Left ventricle myocardium superior (tissue), 1 donor: ENCODE results near the gene TFRC. TPM values are rescaled to one million over a fixed set of nuclear protein-coding genes. Genes with fewer than 3 reads are reported as not detected.
A peak's percentile ranks its signal among the peaks of the same experiment; 100 is the strongest.
"Not testable (repeated sequence)": the region's sequence is repeated elsewhere in the genome, so short reads cannot be mapped to it uniquely, and the experiment has no call there.

ENCODE experiments used
- ATAC-seq: fragments of 200-7000 bp; cut with Tn5 transposase; one replicate; pipeline ENCODE4 v1.9.1; 2020; ENCODE audit warnings: mild to moderate bottlenecking, moderate library complexity
- DNase-seq: peaks from one replicate; pipeline ENCODE4 v3.0.0-alpha.2; 2020
- intact Hi-C: fragments of 100-400 bp; cut with micrococcal nuclease; formaldehyde crosslinking; loops from one replicate; pipeline ENCODE4 v1.11.0; 2022
- long read RNA-seq: library from polyadenylated mRNA; unstranded; transcript quantifications from one replicate; pipeline ENCODE4 v2.0.0, GENCODE V29; 2021
- total RNA-seq: library from RNA; stranded (reverse); fragmentation: NEBNext Ultra II Directional; extraction: Animal tissue kit (Norgen Biotek cat#: 25700); gene quantifications from one replicate; pipeline ENCODE4 v1.2.1, GENCODE V29; 2021
- donor health status: DM: no; HTN: yes; CAD: no; lungs with severe emphysema.

The TFRC gene
- total RNA-seq, result 61.2 TPM
- long read RNA-seq, full-length matches to known transcripts, result 23 of 36 reads
- long read RNA-seq, partial matches to known transcripts, result 8 of 36 reads
- long read RNA-seq, other reads (novel, unspliced or antisense), result 5 of 36 reads

DNA sequence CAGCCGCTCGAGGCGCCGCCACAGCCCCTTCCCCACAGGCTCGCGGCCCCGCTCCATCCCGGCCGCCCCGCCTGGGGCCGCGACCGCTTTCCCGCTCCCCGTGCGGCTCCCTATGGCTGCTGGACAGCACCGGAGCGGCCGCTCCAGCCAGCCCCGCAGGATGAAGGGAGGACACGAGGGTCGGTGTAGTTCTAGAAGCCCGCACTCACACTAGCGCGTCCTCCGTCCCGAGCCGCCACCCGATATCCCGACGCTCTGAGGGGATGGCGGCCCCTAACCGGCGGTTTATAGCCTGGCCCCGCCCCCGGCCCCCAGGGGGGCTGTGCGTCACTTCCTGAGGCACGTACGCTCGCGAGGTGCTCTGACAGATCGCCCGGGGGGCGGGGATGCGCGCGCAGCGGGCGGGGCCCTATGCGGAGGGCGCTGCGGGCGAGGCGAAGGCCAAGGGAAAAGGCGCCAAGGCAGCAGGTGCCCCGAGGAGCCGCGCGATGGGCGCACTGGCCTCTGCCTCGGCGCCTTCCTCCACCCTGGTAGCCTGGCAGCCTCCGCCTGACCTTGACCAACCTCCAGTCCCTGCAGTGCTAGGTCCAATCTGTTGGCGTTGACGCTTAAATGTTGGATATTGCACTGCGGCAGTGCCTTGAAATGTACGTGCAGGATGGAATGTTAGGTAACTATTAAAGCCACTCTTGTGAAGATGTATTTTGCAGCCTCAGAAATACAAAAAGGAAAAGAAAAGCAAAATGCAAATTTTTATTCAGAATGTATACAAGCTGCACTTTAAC, at the start of gene TFRC:
Gene TFRC, minus strand, starts transcription at position 257 of the 785 bp plus-strand sequence. CDS start 4,991 bp downstream, outside the sequence.
- intact Hi-C loops, result no loop called here
- ATAC-seq, result peak; percentile 99
- DNase-seq, result peak; percentile 99

DNA sequence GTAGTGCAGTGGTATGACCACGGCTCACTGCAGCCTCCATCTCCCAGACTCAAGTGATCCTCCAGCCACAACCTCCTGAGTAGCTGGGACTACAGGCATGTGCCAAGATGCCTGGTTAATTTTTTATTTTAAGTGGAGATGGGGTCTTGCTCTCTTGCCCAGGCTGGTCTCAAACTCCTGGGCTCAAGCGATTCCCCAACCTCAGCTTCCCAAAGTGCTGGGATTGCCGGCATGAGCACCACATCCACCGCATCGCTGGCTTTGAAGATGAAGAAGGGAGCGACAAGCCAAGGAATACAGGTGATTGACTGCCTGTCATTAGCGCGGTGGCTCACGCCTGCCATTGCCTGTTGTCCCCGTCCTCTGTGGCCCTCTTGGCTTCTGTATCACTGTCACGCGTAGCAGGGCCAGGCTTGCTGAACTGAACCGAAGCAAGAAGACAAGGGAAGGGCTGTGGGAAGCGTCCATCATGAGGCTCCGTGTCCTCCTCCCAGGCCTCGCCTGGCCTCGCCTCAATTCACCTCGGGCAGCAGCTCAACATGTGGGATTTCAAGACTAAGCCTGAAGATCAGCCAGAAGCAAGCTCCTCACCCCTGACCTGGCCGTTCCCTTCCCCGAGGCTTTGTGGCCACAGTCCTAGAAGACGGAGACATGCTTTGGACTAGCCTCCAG, 46.4 kb upstream of the TFRC start:
- intact Hi-C loops, result no loop called here
- DNase-seq (no peak), ATAC-seq (no peak)

DNA sequence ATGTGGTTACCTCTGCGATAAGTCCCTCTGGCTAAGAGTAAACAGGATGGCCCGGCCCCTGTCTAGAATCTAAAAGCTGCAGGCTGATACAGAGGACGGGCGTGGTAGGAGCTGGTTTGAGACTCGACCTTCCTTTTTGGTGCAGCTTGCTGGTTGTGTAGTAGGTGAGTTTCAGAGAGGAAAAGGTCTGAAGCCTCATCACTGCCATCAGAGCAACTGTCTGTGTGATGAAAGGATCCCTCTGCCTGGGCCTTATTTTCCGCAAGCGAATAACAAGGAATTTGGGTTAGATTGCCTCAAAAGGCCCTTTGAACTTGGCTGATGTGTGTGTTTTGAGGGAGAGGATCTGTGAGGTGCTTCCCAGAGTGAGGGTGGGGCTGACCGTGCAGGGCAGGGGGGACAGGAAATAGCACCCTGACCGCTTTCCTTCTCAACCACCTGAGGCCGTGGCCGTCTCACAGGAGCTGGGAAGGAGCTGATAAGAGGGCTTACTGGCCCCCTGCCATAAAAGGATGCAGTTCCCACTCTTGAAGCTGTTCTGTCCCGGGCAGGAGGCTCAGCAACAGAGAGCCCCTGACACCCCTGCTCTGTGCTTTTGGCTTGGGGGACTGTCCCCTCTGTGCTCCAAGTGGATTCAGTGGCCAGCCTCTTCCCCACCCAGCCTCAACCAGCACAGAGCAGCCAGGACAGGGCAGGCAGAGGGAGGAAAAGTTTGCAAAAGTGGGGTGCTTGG, 45.6 kb upstream of the TFRC start:
- DNase-seq (no peak), ATAC-seq (no peak)
- intact Hi-C loops, result no loop called here

DNA sequence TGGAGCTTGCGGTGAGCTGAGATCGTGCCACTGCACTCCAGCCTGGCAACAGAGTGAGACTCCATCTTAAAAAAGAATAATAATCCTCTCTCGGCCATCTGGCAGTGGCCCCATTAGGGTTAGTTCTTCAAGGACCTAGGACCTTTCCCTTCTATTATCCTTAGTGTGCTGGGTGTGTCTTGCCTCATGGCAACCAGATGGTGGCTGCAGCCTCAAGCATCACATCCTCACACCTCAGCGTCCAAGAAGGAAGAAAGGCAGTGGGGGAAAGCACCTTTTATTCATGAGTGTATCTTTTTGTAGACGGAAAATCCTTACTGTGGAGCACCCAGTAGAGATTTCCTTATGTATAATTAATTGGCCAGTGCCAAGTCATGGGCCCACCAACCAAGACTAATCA, 42.7 kb upstream of the TFRC start:
- intact Hi-C loops, result no loop called here
- no peak for ATAC-seq

DNA sequence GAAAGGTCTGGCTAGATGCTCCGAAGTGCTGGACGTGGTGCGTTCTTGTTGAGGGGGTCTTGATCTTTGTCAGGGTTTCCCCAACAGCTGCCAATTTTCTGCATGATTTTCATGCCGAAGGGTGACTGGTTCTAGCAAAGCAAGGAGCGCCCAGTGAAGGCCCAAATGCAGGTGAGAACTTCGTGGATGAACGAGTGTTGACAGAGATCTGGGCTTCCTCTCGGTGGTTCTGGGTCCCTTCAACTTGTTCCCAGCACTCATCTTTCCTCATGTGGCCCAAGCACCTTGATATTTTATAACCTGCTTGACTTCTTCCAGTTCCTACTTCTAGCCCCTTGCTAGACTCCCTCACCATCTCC, 40.8 kb upstream of the TFRC start:
- ATAC-seq (no peak), DNase-seq (no peak)
- intact Hi-C loops, result no loop called here

More for the DNA sequence above, 42.7 kb upstream of the TFRC start:
- DNase-seq, result no peak

DNA sequence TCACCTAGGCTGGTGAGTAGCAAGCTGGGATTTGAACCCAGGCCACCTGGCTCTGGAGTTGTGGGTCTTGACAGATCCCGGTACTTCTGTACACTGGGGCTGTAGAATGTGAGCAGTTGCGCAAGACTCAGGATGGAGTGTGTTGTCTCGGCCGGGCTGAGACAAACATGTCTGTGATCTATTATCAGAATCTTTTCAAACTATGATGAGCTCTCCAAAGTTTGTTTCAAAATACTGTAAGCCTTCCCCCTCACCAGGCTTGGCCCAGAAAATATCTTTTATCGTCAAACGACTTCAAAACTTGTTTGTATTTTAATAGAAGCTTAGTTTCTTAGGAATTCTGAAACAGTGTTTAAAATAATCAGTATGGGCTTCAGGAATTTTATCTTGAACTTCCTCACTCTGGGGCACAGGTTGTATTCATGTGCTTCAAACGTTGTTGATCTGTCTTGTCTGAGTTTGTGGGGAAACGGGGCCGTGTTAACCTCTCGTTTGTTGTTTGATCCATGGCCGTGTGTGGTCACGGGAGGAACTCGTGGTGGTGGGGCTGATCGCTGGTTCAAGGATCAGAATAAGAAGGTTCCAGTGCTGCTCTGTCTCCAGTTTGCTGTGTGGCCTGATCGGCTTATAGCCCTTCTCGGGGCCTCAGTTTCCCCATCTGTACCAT, 40.3 kb upstream of the TFRC start:
- DNase-seq (no peak), ATAC-seq (no peak)
- intact Hi-C loops, result no loop called here

DNA sequence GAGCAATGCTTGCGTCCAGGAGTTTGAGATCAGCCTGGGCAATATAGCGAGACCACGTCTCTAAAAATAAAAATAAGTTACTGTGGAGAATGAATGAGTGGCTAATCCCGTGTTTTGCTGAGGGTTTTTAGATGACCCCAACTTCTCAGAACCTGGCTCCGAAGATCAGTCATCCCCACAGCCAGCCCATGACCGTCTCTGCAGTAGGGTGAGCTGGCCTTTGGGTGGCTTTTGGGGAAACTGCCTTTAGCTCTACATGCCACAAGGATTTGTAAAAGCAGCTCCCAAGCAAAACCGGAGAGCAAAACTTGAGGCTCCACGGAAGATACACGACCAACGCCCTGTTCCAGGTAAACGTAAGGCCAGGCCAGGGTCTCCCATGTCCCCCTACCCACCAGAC, 39.2 kb upstream of the TFRC start:
- intact Hi-C loops, result no loop called here
- ATAC-seq (no peak), DNase-seq (no peak)

DNA sequence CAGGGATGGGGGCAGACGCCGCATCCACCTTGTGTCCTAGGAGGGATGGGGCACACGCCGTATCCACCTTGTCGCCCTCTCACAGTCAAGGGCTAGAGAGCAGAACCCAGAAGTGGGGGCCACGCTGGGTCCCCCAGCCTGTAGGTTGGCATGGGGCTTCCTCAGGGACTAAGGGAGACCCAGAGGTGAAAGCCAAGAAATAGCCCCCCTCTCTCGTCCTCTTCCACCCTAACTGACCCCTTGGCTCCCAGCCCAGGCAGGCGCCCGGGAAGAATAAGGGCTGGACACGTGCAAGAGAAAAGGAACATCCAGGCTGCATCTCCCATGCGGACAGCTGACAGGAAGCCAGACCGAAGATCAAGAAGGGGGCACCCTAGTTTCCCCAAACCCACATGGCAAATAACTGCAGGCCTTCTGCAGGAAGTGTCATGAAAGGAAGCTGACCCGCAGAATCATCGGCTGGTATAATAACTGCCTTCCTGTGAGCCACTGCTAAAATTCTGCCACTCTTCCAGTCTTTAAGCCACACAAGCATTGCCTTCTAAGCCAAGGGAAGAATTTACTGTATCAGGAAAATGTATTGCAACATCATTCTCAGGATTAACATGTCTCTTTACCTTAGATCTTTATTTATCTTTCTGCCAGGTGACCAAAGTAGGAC, 38.5 kb upstream of the TFRC start:
- DNase-seq (peak; percentile 50), ATAC-seq (peak; percentile 47)
- intact Hi-C loops, result no loop called here

DNA sequence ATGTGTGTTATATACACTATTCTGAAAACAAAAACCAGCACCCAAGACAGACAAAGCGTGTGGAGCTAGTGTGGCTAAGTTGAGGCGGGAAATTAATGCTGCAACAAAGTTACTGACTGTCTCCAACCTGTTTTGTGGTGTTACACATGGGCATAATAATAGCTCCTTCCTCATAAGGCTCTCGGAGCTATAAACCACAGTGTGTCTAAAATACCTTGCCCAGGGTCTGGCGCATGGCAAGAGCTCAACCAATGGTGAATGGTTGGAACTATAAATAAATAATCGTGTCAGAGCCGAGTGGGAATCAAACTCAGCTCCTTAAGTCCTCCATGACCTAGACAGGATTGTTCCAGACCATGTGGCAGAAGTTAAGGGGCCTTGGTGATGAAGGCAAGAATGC, 35.9 kb upstream of the TFRC start:
- DNase-seq, result no peak
- intact Hi-C loops, result no loop called here
- ATAC-seq, result peak; percentile 92

DNA sequence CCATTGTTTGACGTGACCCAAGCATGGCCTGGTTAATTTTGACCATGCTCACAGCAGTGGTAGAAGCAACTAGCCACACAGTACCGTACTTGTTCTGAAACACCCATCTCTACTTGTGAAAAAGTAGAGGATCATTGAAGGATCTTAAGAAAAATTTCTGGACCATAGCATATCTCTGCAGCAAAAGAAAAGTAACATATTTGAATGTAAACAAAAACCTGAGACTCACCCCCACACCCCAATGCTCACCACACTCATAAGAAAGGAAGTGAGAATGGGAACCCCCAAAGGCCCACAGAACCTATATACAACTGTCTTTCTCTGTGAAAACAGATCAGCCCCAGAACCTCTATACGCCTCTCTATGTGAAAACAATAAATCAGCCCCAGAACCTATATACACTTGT, 33.8 kb upstream of the TFRC start:
- ATAC-seq (no peak), DNase-seq (no peak)
- intact Hi-C loops, result no loop called here

DNA sequence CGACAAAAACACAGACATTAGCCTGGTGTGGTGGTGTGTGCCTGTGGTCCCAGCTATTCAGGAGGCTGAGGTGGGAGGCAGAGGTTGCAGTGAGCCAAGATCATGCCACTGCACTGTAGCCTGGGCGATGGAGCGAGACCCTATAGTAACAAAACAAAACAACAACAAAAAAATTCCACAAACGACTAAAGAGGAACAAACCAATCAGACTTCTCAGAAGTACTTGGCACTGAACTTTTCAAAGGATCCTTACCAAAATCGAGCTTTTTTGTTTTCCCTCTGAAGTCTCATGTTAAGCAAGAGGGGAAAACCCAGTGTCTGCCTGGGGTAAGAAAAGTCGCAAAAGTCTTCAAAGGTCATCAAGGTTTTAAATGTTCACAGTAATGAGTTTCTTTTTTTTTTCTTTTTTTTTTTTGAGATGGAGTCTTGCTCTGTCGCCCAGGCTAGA, 30.1 kb upstream of the TFRC start:
- DNase-seq (no peak), ATAC-seq (no peak)
- intact Hi-C loops, result no loop called here

DNA sequence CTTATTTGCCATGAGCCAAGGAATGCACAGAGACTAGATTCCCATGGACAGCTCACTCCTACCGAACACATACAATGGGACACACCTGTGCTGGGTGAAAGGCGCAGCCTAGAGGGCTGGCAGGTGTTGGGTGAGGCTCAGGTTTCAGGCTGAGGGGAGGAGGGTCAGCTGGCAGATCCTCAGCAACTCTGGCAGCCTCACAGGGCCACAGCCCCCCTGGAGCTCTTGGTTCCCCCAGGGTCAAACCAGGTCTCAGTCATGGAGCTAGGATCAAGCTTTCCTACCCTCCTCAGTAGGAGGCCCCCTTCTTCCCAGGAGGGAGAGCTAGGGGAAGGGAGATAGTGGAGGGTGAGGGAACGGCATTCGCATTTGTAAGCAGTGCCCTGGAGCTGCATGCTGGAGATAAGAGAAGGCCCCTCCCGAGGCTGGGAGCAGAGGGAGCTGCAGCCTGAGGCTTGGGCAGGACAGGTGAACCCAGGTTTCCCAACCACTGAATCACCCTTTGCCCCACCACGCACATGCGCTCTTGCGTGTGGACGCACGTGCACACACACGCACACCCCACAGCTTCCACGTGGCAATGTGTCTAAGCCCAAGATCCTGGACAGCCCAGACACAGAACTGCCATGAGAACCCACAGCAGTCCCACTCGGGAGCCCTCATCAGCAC, 26.3 kb upstream of the TFRC start:
- intact Hi-C loops, result no loop called here
- ATAC-seq, result no peak
- no peak for DNase-seq

DNA sequence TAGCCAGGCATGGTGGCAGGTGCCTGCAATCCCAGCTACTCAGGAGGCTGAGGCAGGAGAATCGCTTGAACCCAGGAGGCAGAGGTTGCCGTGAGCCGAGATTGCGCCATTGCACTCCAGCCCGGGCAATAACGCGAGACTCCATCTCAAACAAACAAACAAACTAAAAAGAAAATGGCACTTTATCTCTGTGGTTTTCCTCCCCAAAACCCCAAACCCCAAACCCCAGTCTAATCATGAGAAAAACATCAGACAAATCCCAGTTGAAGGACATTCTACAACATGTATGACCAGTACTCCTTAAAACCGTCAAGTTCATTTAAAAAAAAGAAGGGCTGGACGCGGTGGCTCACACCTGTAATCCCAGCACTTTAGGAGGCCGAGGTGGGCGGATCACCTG, 22.8 kb upstream of the TFRC start:
- ATAC-seq, DNase-seq, intact Hi-C loops: not testable (repeated sequence)

DNA sequence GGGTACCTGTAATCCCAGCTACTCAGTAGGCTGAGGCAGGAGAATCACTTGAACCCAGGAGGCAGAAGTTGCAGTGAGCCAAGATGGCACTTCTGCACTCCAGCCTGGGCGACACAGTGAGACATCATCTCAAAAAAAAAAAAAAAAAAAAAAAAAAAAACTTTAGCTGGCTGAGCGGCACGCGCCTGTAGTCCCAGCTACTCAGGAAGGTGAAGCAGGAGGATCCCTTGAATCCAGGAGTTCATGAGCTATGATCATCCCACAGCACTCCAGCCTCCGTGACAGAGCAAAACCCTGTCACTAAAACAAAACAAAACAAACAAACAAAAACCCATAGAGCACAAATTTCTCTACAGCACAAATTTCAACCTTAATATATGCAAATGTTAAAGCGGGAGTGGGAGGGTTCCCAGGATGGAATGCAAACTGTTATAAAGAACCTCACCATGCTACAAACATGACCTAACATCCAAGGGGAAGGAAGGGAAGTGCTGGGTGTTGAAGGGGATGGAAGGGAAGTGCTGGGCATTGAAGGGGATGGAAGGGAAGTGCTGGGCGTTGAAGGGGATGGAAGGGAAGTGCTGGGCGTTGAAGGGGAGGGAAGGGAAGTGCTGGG, 16.6 kb upstream of the TFRC start:
- intact Hi-C loops, ATAC-seq, DNase-seq: not testable (repeated sequence)

DNA sequence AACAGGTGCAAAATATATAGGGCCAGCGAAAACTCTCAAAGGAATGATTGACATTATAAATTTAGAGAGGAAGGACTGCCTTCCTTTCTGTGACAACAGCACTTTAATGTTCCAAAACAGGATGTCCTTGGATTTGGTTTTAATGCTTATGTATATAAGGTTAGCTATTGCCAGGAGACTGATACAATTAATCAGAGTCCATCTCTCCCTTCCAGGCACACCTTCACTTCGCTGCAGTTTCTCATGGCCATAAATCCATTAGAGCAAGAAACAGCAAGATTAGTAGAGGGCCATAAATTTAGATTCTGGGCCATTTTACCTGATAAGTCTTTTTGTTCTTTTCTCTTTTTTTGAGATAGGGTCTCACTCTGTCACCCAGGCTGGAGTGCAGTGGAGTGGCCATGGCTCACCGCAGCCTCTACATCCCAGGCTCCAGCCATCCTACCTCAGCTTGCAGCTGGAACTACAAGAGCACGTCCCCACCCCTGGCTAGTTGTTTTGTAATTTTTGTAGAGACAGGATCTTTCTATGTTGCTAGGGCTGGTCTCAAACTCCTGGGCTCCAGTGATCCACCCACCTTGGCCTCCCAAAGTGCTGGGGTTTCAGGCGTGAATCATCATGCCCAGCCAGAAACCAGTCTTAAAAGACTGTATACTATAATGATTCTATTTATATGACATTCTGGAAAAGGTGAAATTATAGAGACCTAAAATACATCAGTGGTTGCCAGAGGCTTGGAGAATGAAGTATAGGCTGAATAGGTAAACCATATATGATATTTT, 15.7 kb upstream of the TFRC start:
- ATAC-seq (no peak), DNase-seq (no peak)
- intact Hi-C loops, result no loop called here

DNA sequence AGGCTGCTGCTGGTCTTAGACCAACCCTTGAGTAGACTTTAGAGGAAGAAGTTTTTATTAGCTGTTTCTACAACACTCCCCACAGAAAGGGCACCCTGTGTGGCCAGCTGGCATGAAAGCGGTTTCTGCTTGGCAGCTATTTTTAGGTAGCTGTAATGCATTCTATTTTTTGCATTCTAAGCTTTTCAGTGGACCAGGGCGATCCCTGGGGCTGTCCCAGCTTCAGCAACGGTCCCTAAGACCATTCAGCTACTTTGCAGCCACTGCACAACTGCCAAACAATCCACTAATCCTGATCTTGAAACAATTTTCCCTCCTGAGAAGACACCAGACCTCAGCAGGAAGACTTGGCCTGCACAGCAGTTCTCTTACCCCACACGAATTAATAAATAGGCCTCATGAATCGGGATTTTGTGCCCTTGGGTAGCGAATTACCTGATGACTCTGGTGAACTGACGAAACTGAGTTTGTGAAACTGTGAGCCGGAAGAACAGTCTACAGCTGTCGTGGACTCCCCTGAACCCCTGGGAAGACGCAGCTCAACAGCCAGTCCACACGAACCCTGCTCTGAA, 14.6 kb upstream of the TFRC start:
- peak; percentile 68 for DNase-seq
- peak; percentile 97 for ATAC-seq
- intact Hi-C loops, result no loop called here
